GM12873 (cell line): ENCODE data around the gene KANK4.

Experiments
- CTCF ChIP-seq: IDR thresholded peaks from 2 replicates; pipeline ENCODE4 v1.5.1; 2012; ENCODE audit warnings: low read depth, mild to moderate bottlenecking, moderate library complexity, low read length, control low read depth; ENCODE audit not compliant: insufficient read depth; ENCODE audit errors: missing control alignments

KANK4 gene

DNA sequence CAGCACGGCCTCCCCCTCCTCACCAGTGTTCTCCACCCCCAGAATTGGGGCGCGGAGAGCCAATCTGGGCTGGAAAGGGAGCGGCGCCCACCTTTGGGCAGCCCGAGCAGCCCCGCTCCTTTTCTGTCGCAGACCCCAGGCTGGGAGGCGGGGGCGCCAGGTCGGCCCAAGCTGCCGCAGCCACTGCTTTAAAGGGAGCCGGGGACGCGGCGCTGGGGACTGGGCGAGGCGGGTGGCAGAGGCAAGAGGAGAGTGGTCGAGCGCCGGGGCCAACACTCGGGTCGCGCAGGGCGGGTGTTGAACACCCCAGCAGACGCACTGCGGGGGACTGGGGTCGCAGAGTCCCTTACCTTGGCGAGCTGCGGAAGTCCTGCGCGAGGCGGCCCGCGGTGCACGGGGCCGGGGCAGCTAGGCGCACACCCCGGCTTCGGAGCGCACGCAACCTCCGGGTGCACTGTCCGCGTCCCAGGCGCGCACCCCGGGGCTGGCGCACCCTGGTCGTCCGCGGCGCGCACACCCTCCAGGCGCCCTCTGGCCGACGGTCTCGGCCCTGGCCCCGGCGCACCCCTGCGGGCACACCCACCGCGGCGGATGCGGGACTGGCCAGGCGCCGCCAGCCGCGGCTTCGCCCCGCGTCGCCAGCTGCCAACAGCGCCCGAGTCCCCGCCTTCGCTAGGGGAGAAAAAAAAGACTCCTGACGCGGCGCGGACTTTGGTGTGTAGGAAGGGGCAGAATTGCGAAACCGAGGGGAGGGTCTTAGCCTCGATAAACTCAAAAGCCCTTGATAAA, at the start of gene KANK4:
Gene KANK4 (minus strand): TSS at position 679 of the 789 bp plus-strand sequence. CDS start 37,870 bp downstream, outside the sequence.
- no peak for TF ChIP-seq CTCF

- no peak for TF ChIP-seq CTCF
Measured at GRCh38 chr1:62368989-62369388, 49.8 kb upstream of the KANK4 start.

DNA sequence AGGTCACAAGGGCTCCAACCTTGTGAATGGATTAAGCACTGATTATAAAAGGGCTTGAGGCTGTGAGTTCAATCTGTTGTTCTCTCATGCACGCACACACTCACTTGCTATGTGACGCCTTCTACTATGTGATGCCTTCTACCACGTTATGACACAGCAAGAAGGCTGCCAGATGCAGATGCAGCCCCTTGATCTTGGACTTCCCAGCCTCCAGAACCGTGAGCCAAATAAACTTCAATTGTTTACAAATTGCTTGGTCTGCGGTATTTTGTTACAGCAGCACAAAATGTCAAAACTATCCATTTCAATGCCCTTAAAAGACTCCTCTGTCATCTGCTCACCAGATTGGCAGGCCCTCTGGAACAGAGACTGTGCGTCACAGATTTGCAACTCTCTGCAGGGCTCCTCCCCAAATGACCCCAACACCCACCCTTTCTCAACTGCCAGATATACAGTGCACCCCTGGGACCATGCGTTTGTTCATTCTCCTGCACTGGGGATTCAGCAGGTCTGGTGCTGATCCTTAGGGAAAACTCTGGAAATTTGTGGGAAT, 47.8 kb upstream of the KANK4 start:
- no peak for TF ChIP-seq CTCF

- no peak for TF ChIP-seq CTCF
Measured at GRCh38 chr1:62364721-62365120, 45.5 kb upstream of the KANK4 start.

DNA sequence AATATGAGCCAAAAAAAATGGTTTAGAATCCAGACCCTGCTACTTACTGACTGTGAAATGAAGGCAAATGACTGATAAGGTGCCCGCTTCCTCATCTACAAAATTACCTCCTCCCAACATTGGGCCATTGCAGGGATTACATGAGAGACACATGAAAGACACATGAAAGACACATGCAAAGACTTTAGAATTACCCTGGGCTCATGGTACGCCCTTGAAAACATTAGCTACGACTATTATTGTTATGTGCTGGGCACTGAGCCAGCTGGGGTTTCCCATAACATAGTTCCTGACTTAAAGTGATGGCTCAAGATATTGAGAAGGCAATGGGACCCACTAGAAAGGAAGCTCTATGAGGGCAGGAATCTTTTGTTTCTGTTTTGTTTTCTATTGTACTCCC, 43.7 kb upstream of the KANK4 start:
- TF ChIP-seq CTCF = no peak

DNA sequence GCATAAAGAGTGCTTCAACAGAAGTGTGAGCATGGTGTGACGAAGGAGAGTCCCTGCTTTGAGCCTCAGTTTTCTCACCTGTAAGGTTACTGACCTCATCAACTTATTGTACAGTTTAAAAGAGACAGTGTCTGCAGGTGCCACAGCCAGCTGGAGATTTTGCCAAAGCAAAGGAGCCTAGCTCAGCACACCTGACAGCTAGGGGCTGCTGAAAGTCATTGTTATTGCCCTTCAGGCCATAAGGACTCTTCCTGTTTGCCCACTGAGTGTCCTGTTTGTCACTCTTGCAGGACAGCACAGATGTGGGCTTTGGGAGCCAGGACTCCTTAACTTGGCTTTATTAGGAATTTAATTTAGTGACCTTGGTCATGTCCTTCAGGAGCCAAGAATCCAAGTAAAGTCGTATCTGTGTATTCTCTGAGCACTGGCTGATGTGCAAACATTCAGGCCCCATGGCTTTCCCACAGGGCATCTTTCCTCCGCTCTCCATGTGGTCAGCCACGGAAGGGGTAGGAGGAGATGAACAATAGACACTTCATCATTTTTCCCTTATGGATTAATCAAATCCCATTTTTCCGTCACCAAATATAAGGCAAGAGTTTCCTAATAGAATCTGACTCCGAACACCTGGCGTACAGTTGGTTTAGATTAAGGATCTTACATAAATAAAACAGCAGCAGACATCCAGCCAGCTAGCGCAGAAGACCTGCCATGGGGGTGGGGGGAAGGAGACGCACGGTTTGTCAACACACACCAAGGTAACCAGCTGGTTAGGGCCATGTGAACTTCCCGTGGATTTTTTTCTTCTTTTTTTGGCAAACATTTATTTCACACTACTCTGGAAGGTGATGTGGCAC, 43.1 kb upstream of the KANK4 start:
- no peak for TF ChIP-seq CTCF

DNA sequence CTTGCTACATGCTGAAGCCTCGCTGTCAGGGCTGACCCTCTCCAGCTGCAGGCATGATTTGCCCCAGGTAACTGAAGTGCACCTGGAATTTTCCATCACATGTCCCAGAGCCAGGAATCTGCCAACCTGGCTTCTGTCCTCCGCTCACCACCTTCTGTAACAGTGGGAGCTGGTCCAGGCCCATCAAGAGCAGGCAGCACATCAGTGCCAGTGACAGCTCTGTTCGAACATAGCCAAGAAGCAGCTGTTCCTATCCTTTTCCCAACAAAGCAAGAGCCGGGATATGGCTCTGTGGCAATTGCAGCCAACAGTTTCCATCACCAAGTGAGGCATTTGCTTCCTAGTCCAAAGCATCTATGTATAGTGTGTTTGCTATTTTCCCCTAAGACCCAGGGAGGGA, 42.2 kb upstream of the KANK4 start:
- no peak for TF ChIP-seq CTCF
